HG03565 (cell line): Measurements from ENCODE around the gene ARID1B.

ENCODE experiments used
- ATAC-seq: cut with Tn5 transposase; IDR thresholded peaks from one replicate; pipeline ENCODE4 v1.9.1; 2021; ENCODE audit warnings: mild to moderate bottlenecking, moderate library complexity; ENCODE audit not compliant: unreplicated experiment

The ARID1B gene

GRCh38 chr6:157217894-157218370 is 440.8 kb downstream of the ARID1B start:
- ATAC-seq, result no peak

DNA sequence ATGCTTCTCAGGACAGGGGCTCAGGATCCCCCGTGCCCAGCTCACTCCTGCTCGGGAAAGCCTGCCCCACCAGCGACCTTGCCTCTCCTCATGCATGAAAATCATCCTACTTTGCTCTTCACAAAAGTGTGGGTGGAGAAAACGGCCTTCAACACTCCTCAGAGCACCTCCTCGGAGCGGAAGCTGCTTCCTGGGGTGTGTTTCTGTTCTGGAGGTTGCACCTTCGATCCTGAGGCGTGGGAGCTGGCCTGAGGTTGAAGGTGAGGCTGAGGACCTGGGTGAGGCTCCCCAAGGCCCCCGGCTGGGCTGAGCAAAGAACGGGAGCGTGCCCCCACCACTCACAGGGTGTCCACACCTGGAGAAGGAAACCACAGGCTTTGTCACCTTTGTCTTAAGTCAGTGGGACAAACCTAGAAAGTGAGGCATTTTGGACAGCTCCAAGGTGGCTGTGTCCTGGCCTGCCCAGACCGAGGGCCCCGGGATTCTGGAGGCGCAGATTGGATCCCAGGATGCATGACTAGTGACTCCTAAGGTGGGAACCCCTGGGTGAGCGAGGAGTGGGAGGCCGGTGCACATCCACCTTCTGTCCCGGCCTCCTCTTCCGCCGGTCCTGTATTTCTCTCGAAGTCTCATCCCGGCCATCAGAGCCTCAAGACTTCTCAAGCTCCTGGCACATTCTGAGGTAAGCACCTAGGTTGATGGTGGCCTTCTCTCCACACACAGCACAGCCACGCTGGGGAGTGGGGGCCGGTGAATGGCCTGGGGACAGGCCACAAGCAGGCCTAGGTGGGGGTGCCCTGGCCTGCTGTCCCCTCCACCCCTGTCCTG is 441.4 kb downstream of the ARID1B start:
- no peak for ATAC-seq

GRCh38 chr6:157219201-157220200 is 442.3 kb downstream of the ARID1B start:
- ATAC-seq, result no peak

GRCh38 chr6:157220485-157220884 is 443.3 kb downstream of the ARID1B start:
- ATAC-seq, result no peak

GRCh38 chr6:157221049-157221816 is 444.1 kb downstream of the ARID1B start:
- ATAC-seq, result peak; percentile 51

DNA sequence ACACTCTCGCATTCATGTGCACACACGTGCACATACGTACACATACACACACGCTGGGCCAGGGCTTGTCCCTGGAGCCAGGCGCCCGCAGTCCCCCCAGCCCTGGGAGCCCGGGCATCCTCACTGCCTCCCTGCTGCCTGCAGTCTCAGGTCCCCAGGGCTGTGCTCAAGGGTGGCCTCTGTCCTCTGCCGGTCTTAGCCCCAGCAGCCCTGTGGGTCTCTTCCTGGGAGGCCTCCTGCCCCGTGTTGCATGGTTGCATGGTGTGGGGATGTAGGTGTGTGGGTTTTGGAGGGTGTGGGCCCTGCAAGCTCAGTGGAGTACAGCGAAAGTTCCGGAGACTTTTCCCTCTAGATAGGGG is 444.6 kb downstream of the ARID1B start:
- ATAC-seq, result no peak

- no peak for ATAC-seq
Observed at GRCh38 chr6:157222201-157222981, 445.2 kb downstream of the ARID1B start.

GRCh38 chr6:157223021-157223430 is 445.8 kb downstream of the ARID1B start:
- no peak for ATAC-seq

DNA sequence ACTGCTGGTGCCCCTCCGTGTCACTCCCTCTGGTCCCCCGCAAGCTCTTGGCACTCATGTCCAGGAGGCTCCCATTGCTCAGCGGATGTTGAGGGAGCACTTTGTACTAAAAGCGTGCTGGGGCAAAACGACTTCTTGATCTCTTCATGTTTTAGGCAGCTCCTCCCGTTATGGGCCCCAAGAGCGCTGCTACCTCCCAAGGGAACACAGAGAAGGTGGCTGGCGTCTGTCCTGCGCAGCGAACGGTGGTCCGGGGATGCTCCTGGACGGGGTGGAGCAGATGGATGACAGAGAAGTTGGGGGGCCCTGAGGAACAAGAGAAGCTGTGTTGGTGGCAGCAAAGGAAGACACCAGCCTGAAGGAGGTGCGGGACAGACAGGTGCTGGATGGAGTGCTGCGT is 446.3 kb downstream of the ARID1B start:
- ATAC-seq, result no peak

- no peak for ATAC-seq
Observed at GRCh38 chr6:157224178-157224950, 447.2 kb downstream of the ARID1B start.

DNA sequence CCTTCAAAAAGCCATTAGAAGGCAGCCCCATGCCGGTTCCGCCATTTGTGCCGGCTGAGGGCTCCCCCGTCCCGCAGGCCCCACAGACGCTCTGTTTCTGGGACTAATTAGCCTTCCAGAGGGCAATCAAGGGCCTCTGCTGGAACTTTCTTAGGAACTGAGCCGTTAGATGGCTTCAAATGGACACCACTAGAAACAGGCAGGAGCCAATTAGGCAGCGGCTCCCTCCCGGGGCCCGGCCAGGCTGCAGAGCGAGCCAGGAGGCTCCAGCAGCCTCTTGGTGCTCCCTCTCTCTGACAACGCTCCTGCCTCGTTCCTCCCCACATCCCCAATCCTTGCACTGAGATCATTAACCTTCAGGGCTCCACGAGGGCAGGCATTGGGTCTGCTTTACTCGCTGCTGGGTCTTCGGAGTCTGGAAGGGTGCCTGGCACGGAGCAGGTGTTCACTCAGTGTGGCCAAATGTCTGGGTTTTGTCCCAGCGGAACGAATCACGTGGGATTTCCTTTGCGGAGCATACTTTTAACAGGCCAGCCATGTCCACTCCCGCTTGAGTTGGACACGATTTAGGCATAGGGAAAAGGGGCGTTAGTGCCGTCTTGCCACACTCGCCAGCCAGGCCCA is 447.9 kb downstream of the ARID1B start:
- ATAC-seq, result no peak

- no peak for ATAC-seq
Observed at GRCh38 chr6:157225575-157225995, 448.4 kb downstream of the ARID1B start.

GRCh38 chr6:157226026-157226625 is 448.9 kb downstream of the ARID1B start:
- ATAC-seq, result no peak

- no peak for ATAC-seq
Observed at GRCh38 chr6:157226761-157227160, 449.6 kb downstream of the ARID1B start.

GRCh38 chr6:157227202-157228166 is 450.3 kb downstream of the ARID1B start:
- ATAC-seq, result no peak

DNA sequence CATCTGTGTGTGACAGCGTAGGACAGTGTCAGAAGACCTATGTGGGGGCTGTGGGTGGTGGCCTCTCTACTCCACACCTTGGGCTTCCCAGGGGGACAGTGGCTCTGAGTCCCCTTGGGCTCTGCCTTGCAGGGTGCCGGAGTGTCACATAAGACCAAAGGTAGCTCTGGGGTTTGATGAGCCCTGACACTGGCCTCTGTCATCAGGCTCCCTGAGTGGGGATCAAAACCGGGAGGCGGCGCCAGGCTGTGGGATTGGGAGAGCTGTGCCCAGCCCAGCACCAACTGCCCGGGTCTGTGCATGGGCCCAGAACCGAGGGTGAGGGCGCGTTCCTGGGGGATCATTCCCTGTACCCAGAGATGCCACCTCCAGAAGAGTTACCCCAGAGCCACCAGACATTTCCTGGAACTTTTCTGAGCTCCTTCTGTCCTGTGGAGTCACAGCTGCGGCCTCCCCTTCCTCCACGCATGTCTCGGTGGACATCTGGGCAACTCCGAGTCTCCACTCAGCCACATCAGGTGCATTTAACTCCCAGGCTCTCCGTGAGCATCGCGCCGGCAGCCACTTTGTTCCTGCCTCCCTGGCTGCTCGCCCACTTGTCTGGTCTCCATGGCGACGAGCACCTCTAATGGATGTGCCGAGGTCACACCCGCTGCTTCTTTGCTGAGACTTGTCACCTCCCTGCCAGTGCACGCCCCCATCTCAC is 451.4 kb downstream of the ARID1B start:
- no peak for ATAC-seq
